WI38 (cell line): Measurements from ENCODE around the gene ABCB8.
A peak's percentile ranks its signal among the peaks of the same experiment; 100 is the strongest.

Experiments used
- H3K4me3 ChIP-seq: 2 replicates; pipeline ENCODE4 v1.5.1; 2011; ENCODE audit warnings: low read depth, mild to moderate bottlenecking, control low read depth, low read length
- TF ChIP-seq, protein P1 (sequence below): IDR thresholded peaks from 2 replicates; pipeline ENCODE4 v1.5.1; 2012; ENCODE audit warnings: low read depth, mild to moderate bottlenecking, control low read depth, low read length

ABCB8 gene

DNA sequence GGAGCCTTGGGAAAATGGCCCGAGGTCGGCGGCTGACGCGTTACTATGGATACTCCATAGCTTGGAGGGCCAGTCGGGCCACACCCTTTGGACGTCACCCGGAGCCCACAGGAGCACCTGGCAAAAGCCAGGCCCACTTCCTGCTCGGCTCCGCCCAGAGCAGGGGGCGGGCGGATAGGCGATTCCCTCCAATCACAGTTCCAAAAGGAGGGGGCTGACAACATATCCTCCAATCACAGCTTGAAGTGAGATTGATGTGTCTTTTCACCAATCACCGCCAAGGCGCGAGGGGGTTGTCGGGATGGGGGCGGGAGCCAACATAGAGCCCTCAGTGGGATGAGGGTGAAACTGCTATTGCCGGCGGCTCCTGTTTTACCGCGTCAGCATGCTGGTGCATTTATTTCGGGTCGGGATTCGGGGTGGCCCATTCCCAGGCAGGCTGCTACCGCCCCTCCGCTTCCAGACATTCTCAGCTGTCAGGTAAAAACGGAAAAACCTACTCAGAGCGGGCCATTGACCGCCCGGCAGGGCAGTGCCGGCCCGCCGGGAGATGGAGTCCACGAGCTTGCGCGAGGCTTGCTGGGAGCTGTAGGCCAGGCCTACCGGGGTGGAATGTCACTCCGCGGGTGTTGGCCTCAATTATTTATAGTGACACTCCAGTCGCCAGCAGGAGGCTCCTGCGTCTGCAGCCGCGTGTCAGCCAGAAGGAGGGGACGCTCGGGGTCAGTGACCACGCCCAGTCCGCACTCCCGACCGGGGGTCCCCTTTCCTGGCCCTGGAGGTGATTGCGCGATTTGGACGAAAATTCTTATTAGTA, at the start of gene ABCB8:
TSS of gene ABCB8 (plus strand) at position 320 of the 817 bp plus-strand sequence. CDS start at position 386, 66 bp downstream.
- TF ChIP-seq, protein P1, sequence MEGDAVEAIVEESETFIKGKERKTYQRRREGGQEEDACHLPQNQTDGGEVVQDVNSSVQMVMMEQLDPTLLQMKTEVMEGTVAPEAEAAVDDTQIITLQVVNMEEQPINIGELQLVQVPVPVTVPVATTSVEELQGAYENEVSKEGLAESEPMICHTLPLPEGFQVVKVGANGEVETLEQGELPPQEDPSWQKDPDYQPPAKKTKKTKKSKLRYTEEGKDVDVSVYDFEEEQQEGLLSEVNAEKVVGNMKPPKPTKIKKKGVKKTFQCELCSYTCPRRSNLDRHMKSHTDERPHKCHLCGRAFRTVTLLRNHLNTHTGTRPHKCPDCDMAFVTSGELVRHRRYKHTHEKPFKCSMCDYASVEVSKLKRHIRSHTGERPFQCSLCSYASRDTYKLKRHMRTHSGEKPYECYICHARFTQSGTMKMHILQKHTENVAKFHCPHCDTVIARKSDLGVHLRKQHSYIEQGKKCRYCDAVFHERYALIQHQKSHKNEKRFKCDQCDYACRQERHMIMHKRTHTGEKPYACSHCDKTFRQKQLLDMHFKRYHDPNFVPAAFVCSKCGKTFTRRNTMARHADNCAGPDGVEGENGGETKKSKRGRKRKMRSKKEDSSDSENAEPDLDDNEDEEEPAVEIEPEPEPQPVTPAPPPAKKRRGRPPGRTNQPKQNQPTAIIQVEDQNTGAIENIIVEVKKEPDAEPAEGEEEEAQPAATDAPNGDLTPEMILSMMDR = peak; percentile 22
- peak within 1 kb of the TSS; percentile 90 for H3K4me3 ChIP-seq

- TF ChIP-seq, protein P1 = no peak
- H3K4me3 ChIP-seq = no peak overlapping the region
Measured at GRCh38 chr7:150979713-150980390, 48.4 kb upstream of the ABCB8 start.

GRCh38 chr7:150980663-150981062, 47.6 kb upstream of the ABCB8 start:
- H3K4me3 ChIP-seq = no peak overlapping the region
- TF ChIP-seq, protein P1 = no peak

DNA sequence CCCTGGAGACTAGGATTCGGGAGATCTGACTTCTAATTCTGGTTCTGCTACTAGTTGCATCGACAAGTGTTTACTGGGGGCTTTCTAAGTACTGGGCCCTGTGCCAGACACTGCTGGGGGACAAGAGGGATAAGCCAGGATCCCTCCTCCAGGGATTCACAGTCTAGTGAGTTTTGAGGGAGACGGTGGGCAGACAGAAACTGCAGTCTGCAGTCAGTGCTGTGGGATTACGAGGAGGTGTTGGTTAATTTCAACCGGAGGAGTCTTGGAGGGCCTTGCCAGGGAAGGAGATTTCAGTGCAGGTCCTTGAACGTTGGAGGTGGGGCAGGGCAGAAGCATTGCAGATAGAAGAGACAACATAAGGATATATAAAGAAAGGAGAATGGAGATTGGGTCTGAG, 46.6 kb upstream of the ABCB8 start:
- H3K4me3 ChIP-seq = no peak overlapping the region
- TF ChIP-seq, protein P1 = no peak

DNA sequence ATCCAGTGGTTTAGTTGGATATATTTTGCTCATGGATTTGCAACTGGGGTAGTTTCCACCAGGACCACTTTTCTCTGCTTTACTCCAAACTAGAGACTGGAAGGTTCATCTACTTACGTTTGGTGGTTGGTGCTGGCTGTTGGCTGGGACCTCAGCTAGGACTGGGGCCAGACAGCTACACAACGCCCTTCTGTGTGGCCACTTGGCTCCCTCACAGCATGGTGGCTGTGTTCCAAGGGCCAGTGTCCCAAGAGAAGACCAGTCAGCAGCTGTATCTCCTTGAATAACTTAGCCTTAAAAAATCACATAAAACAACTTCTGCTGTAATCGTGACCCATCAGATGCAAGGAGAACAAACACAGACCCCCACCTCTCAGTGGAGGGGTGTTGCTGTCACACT, 45.9 kb upstream of the ABCB8 start:
- H3K4me3 ChIP-seq = no peak overlapping the region
- TF ChIP-seq, protein P1 = no peak

DNA sequence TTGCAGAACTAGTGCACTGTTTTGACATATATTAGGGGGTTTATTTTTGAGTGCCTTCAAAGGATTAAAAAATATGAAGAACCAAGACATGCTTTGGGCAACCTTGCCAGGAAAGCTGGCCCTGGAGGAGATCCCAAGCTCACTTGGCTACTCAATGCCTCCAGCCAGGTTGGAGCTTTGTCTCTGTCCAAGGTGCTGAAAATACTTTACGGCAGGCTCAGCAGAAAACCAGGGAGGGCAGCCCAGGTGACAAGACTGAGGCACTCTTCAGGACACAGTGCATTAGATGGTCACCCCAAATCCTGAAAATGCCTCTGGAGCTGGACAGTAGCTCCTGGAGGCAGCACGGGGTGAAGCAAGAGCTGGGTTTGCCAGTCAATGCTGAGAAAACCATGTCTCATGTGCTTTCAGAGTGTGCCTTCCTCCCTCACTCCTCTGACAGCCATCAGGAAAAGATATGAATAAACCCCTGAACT, 44.3 kb upstream of the ABCB8 start:
- TF ChIP-seq, protein P1 = no peak
- H3K4me3 ChIP-seq = no peak overlapping the region

GRCh38 chr7:150986099-150986512, 42.1 kb upstream of the ABCB8 start:
- H3K4me3 ChIP-seq = no peak overlapping the region
- TF ChIP-seq, protein P1 = peak; percentile 82
